Measurements from ENCODE around the gene ZP1. TPM values are rescaled to one million over a fixed set of nuclear protein-coding genes. Genes with fewer than 3 reads are reported as not detected.

The ZP1 gene
- total RNA-seq, 1 donor: not detected

GRCh38 chr11:60857378-60858232 is 9.7 kb upstream of the ZP1 start:
- DNase-seq (ENCODE audit: low read depth in 2 of 3, low spot score in 2 of 3): no peak

DNA sequence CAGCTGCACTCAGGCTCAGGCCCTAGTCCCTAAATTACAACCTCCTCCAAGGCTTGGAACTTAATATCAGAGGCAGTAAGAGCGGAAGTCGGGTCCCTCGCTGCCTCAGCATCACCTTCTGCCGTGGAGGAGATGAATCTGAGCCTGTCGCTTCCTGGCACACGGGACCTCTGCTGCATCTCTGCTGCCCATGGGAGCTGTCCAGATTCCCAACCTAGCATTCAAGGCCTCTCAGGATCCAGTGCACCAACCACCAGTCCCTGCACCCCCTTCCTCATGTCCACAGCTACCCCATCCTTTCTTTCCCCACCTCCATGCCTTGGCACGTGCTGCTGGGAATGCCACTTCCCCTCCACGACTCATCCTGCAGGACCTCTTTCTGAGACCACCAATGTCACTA is 9.1 kb upstream of the ZP1 start:
- DNase-seq (ENCODE audit: low read depth in 2 of 3, low spot score in 2 of 3): no peak

- DNase-seq (ENCODE audit: low read depth in 2 of 3, low spot score in 2 of 3): peak in 1 of 3 donors; percentile 41
Measured at GRCh38 chr11:60858731-60859464, 8.4 kb upstream of the ZP1 start.

GRCh38 chr11:60859616-60860250 is 7.6 kb upstream of the ZP1 start:
- no peak for DNase-seq (ENCODE audit: low read depth in 2 of 3, low spot score in 2 of 3)

DNA sequence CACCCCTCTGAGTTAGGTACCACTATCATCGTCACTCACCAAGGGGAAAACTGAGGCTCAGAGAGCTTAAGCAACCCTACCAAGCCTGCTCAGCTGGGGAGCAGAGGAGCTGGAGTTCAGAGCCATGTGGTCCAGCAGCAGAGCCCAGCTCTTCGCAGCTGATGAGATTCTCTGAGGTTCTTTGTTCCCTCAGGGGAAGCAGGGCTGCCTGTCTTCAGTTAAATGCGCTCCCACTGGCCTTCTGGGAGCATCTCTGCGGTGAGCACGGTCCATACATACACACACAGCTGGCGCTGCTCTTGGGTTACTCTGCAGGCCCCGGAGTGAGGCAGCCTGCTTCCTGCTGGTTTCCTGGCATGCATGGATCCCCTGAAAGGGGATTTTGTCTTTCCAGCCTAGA is 6.4 kb upstream of the ZP1 start:
- DNase-seq (ENCODE audit: low read depth in 2 of 3, low spot score in 2 of 3): no peak

DNA sequence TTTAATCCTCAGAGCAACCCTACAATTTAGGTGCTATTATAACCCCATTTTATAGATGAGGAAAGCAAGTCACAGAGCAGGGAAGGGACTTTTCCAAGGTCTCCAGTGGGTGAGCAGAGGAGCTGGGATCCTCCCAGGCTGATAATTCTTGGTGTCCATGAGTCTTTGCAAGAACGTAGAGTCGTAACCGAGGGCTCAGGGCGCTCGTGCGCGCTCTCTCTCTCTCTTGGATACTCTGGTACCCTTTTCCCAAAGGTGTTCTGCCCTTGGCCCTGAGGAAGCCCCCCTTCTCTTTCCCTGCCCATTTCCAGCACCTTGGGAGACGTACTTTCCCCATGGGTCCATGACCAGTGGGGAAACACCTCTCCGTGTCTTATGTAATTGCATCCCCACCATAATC is 5.2 kb upstream of the ZP1 start:
- DNase-seq (ENCODE audit: low read depth in 2 of 3, low spot score in 2 of 3): no peak

- no peak for DNase-seq (ENCODE audit: low read depth in 2 of 3, low spot score in 2 of 3)
Measured at GRCh38 chr11:60863550-60864521, 3.5 kb upstream of the ZP1 start.

GRCh38 chr11:60864856-60865513 is 2.4 kb upstream of the ZP1 start:
- DNase-seq (ENCODE audit: low read depth in 2 of 3, low spot score in 2 of 3): peak in 2 of 3 donors; percentile 45 to 62

- no peak for DNase-seq (ENCODE audit: low read depth in 2 of 3, low spot score in 2 of 3)
Measured at GRCh38 chr11:60867871-60868681, 734 bp downstream of the ZP1 start.

GRCh38 chr11:60868682-60869450 is 1.5 kb downstream of the ZP1 start:
- DNase-seq (ENCODE audit: low read depth in 2 of 3, low spot score in 2 of 3): no peak

DNA sequence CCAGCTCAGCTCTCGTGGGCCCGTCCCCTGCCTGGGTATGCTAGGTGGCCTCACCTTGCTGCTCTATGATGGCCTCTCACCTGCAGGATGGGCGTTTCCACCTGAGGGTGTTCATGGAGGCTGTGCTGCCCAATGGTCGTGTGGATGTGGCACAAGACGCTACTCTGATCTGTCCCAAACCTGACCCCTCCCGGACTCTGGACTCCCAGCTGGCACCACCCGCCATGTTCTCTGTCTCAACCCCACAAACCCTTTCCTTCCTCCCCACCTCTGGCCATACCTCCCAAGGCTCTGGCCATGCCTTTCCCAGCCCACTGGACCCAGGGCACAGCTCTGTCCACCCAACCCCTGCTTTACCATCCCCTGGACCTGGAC is 2.1 kb downstream of the ZP1 start:
- DNase-seq (ENCODE audit: low read depth in 2 of 3, low spot score in 2 of 3): no peak

DNA sequence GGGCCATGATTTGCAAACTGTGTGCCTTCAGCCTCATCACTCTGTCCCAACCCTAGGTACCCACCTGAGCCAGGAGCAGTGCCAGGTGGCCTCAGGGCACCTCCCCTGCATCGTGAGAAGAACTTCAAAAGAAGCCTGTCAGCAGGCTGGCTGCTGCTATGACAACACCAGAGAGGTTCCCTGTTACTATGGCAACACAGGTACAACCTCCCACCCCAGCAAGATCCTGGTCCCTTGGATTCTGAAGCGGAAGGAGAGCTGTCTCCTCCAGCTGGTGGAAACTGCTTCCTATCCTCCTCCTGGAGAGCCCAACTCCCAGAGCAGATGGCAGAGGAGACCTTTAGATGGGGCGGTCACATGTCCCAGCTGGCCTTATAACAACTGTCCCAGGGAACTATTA is 2.9 kb downstream of the ZP1 start:
- DNase-seq (ENCODE audit: low read depth in 2 of 3, low spot score in 2 of 3): no peak

DNA sequence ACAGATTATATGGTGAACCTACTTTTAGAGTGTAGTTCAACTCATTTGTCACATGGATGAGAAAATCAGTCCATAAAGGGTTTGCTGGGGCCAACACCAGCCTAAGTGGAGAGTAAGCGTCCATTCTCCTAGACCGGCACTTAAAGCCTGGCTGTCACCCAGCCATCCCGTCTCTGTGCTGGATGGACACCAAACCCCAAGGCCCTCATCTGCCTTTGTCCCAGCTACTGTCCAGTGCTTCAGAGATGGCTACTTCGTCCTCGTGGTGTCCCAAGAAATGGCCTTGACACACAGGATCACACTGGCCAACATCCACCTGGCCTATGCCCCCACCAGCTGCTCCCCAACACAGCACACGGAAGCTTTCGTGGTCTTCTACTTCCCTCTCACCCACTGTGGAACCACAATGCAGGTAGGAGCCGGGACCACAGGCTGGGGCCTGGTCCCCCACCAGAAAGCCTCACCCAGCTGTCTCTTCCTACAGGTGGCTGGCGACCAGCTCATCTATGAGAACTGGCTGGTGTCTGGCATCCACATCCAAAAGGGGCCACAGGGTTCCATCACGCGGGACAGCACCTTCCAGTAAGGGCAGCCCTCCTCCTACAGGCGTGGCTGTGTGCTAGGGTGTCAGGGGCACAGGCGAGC is 3.5 kb downstream of the ZP1 start:
- DNase-seq (ENCODE audit: low read depth in 2 of 3, low spot score in 2 of 3): no peak

GRCh38 chr11:60871378-60872061 is 4.2 kb downstream of the ZP1 start:
- DNase-seq (ENCODE audit: low read depth in 2 of 3, low spot score in 2 of 3): peak in 1 of 3 donors; percentile 54

- DNase-seq (ENCODE audit: low read depth in 2 of 3, low spot score in 2 of 3): no peak
Measured at GRCh38 chr11:60872124-60872960, 5.0 kb downstream of the ZP1 start.

DNA sequence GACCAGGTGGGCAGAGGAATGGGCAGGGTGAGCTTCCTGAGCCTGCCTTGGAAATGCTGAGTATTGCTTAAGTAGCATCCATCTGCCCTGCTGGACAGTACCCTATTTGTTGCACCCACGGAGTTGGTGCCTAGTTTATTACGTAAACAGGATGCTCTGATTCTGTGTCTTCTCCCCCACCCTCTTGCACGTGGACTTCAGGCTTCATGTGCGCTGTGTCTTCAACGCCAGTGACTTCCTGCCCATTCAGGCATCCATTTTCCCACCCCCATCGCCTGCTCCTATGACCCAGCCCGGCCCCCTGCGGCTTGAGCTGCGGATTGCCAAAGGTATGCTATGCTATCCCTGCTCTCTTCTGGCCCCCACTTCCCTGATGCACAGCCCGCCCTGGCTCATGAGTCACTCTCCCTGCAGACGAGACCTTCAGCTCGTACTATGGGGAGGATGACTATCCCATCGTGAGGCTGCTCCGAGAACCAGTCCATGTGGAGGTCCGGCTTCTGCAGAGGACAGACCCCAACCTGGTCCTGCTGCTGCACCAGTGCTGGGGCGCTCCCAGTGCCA is 5.7 kb downstream of the ZP1 start:
- no peak for DNase-seq (ENCODE audit: low read depth in 2 of 3, low spot score in 2 of 3)

Data from hematopoietic multipotent progenitor cell (in vitro differentiated cells).